Fibroblast of lung (primary cell): ENCODE data around the gene DUSP28.

ENCODE experiments used
- CTCF ChIP-seq, 2 donors: IDR thresholded peaks in 1 of 2; conservative IDR thresholded peaks in 1 of 2; 1 replicate in 1 of 2; 2 replicates in 1 of 2; pipeline ENCODE4 v1.5.1; 2011 to 2012; ENCODE audit warnings: low read length in 2 of 2, control low read depth in 1 of 2, inconsistent platforms in 1 of 2, low read depth in 1 of 2, mild to moderate bottlenecking in 1 of 2
- EZH2 ChIP-seq: IDR thresholded peaks from 2 replicates; pipeline ENCODE4 v1.5.1; 2012; ENCODE audit warnings: low read length, control low read depth, mild to moderate bottlenecking; ENCODE audit errors: missing control alignments

GRCh38 chr2:240512109-240512485, 48.1 kb upstream of the DUSP28 start:
- TF ChIP-seq CTCF (conservative IDR thresholded peaks at IDR 0.05 in 1 of 2, IDR thresholded peaks at IDR 0.05 in 1 of 2; ENCODE audit: low read depth in 1 of 2, low read length in 2 of 2) (no peak), EZH2 (no peak)
